Central memory CD4-positive, alpha-beta T cell (primary cell): Measurements from ENCODE around the gene KRTAP9-3.
"Not testable (repeated sequence)": the region's sequence is repeated elsewhere in the genome, so short reads cannot be mapped to it uniquely, and the experiment has no call there.

Experiments used
- DNase-seq: peaks from one replicate; pipeline ENCODE4 v3.0.0; 2022

Gene KRTAP9-3

GRCh38 chr17:41251261-41251660, 19.0 kb downstream of the KRTAP9-3 start:
- DNase-seq = no peak

- DNase-seq = no peak
Observed at GRCh38 chr17:41254861-41255260, 22.6 kb downstream of the KRTAP9-3 start.

- DNase-seq = not testable (repeated sequence)
Observed at GRCh38 chr17:41255381-41256290, 23.4 kb downstream of the KRTAP9-3 start, which contains the start of gene KRTAP9-9. Gene KRTAP9-9, plus strand, starts transcription at chr17:41255384.

GRCh38 chr17:41256291-41256685, 24.0 kb downstream of the KRTAP9-3 start:
- DNase-seq = no peak

GRCh38 chr17:41258406-41258805, 26.2 kb downstream of the KRTAP9-3 start:
- DNase-seq = no peak

GRCh38 chr17:41263212-41263611, 31.0 kb downstream of the KRTAP9-3 start:
- DNase-seq = no peak

- no peak for DNase-seq
Observed at GRCh38 chr17:41264599-41264998, 32.4 kb downstream of the KRTAP9-3 start.

GRCh38 chr17:41265078-41265477, 32.8 kb downstream of the KRTAP9-3 start, which contains the start of gene KRTAP9-6:
Gene KRTAP9-6, plus strand, starts transcription at chr17:41265378. Its CDS starts 0 bp downstream, at chr17:41265378.
- DNase-seq = no peak

- no peak for DNase-seq
Observed at GRCh38 chr17:41267711-41268110, 35.5 kb downstream of the KRTAP9-3 start.

GRCh38 chr17:41271323-41271722, 39.1 kb downstream of the KRTAP9-3 start:
- not testable (repeated sequence) for DNase-seq

GRCh38 chr17:41271858-41272257, 39.6 kb downstream of the KRTAP9-3 start:
- no peak for DNase-seq

GRCh38 chr17:41275648-41276190, 43.5 kb downstream of the KRTAP9-3 start, which contains the start of gene KRTAP9-7:
Gene KRTAP9-7, plus strand, starts transcription at chr17:41275698. Its CDS starts 0 bp downstream, at chr17:41275698.
- DNase-seq = not testable (repeated sequence)

- no peak for DNase-seq
Observed at GRCh38 chr17:41278176-41278955, 46.1 kb downstream of the KRTAP9-3 start.
